ENCODE data around the gene SURF4. TPM values are rescaled to one million over a fixed set of nuclear protein-coding genes. Genes with fewer than 3 reads are reported as not detected.

SURF4 gene
- total RNA-seq, 1 donor from 2014 or later: 190 TPM

Other genes starting within 250 kb of the SURF4 start
- 3.1 and 4.1 TPM in 2 replicates for gene GBGT1, start 212.1 kb downstream of the SURF4 start, total RNA-seq
- not detected in 2 replicates for gene OBP2B, start 166.8 kb downstream of the SURF4 start, total RNA-seq
- gene ABO, start 100.9 kb downstream of the SURF4 start, total RNA-seq: not detected in 2 replicates
- gene SURF6, start 39.9 kb downstream of the SURF4 start, total RNA-seq: 16.0 and 19.8 TPM in 2 replicates
- 23.4 and 27.6 TPM in 2 replicates for gene MED22, start 27.9 kb downstream of the SURF4 start, total RNA-seq
- gene RPL7A, start 27.8 kb downstream of the SURF4 start, total RNA-seq: 1,770 and 1,772 TPM in 2 replicates
- 36.2 and 39.4 TPM in 2 replicates for gene SURF1, start 19.6 kb downstream of the SURF4 start, total RNA-seq
- gene SURF2, start 19.5 kb downstream of the SURF4 start, total RNA-seq: 15.4 and 16.3 TPM in 2 replicates
- 3.5 and 5.1 TPM in 2 replicates for gene STKLD1, start 306 bp upstream of the SURF4 start, total RNA-seq
- 22.2 and 22.8 TPM in 2 replicates for gene REXO4, start 42.0 kb upstream of the SURF4 start, total RNA-seq
- gene ADAMTS13, start 46.3 kb upstream of the SURF4 start, total RNA-seq: 7.4 and 8.8 TPM in 2 replicates
- 28.9 and 29.3 TPM in 2 replicates for gene CACFD1, start 83.9 kb upstream of the SURF4 start, total RNA-seq
- 8.0 and 8.4 TPM in 2 replicates for gene SLC2A6, start 103.0 kb upstream of the SURF4 start, total RNA-seq
- gene MYMK, start 148.9 kb upstream of the SURF4 start, total RNA-seq: not detected in 2 replicates
- gene ADAMTSL2, start 158.6 kb upstream of the SURF4 start, total RNA-seq: 0.10 and 0.11 TPM in 2 replicates
- gene FAM163B, start 233.3 kb upstream of the SURF4 start, total RNA-seq: not detected in 2 replicates

Measured in osteocyte (in vitro differentiated cells).